GM21360 (cell line): ENCODE measurements around the gene IFNA1.
"Not testable (repeated sequence)": the region's sequence is repeated elsewhere in the genome, so short reads cannot be mapped to it uniquely, and the experiment has no call there.

ENCODE experiments used
- ATAC-seq: cut with Tn5 transposase; IDR thresholded peaks from one replicate; pipeline ENCODE4 v1.9.1; 2021; ENCODE audit warnings: mild to moderate bottlenecking, moderate library complexity; ENCODE audit not compliant: unreplicated experiment

IFNA1 gene

GRCh38 chr9:21443849-21444625 is 3.8 kb downstream of the IFNA1 start:
- ATAC-seq, result peak; percentile 91

DNA sequence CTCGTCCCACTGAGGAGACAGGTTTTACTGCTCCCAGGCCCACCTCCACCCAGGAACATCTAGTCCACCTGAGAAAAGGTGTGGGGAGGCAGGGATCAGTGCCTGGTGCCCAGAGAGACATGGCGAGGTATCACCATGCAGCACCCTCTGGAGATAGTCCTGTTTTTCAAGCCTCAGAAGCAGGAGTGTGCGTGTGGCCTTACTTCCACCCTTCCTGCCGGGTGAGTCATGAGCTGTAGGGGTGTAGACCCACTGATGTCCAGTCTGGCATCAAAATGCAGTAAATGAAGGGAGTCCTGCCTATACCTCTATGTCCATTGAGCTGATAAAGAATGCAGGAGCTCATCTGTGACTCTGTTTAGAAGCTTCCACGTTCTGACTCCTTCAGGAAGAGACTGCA is 9.1 kb downstream of the IFNA1 start:
- ATAC-seq, result not testable (repeated sequence)

- no peak for ATAC-seq
Observed at GRCh38 chr9:21450733-21451394, 10.6 kb downstream of the IFNA1 start.

DNA sequence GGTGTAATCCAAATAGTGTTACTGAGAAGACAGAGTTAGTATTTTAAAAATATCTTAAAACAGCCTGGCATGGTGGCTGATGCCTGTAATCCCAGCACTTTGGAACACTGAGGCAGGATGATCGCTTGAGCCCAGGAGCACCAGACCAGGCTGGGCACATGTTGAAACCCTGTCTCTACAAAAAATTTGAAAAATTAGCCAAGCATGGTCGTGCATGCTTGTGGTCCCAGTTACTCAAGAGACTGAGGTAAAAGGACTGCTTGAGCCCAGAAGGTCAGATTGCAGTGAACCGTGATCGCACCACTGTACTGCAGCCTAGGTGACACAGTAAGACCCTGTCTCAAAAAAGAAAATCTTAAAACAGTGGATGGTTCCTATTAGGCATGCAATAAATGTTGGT is 12.4 kb downstream of the IFNA1 start:
- ATAC-seq, result no peak

DNA sequence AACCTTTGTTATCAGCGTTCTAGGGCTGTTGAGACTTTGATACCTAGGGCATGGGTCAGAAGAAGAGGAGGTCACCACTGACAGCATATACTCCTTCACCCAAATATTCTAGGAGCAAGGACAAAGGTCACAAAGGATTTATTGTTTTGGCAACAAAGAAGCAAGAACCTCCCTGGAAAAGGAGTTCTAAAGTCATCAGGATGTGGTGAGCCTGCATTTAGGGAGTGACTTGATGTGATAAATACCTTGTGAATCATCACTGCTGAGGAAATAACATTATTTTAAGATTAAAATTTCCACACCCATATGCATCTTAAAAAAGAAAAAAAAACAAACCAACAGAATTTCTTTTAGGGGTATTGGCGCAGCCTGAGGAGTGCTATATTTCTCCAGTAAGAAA is 13.9 kb downstream of the IFNA1 start:
- no peak for ATAC-seq

- ATAC-seq, result peak; percentile 92
Observed at GRCh38 chr9:21455320-21455719, 15.1 kb downstream of the IFNA1 start.

GRCh38 chr9:21461377-21461776 is 21.1 kb downstream of the IFNA1 start:
- ATAC-seq, result no peak

GRCh38 chr9:21465138-21465537 is 24.9 kb downstream of the IFNA1 start:
- ATAC-seq, result no peak

GRCh38 chr9:21465859-21466518 is 25.8 kb downstream of the IFNA1 start:
- ATAC-seq, result peak; percentile 60

- ATAC-seq, result no peak
Observed at GRCh38 chr9:21470126-21470525, 29.9 kb downstream of the IFNA1 start.

DNA sequence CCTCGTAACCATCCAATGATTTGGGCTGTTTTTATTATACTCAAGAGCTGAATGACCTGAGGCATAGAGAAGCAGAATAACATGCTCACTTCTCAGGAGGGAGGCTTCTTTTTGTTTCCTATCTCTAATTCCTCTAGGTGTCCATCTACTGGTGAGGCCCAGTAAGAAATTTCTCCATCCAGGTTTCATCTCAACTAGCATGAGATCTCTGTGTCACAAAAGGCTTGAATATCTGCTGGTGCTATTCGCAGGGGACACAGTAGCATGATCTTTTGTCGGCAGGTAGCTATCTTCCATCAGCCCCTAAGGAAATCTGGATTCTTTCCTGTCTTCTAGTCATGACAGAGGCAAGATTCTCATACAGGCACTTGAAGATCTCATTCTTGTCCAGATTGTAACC is 33.0 kb downstream of the IFNA1 start:
- ATAC-seq, result no peak

DNA sequence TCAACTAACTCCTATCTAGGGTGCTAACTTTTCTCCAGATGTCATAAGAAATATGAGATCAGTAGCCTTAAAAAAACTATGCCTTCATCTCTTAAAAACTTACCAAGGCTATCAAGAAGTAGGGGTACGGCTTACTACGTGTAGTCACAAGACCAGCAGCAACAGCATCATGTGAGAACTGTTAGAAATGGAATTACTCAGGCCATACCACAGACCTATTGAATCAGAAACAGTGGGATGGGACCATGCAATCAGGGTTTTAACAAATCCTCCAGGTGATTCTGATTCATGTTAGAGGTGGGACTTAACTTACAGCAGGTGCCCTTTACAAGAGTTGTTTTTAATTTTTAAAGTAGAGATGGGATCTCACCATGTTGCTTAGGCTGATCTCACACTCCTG is 37.2 kb downstream of the IFNA1 start:
- ATAC-seq, result no peak

GRCh38 chr9:21479152-21479702 is 39.0 kb downstream of the IFNA1 start:
- ATAC-seq, result no peak

DNA sequence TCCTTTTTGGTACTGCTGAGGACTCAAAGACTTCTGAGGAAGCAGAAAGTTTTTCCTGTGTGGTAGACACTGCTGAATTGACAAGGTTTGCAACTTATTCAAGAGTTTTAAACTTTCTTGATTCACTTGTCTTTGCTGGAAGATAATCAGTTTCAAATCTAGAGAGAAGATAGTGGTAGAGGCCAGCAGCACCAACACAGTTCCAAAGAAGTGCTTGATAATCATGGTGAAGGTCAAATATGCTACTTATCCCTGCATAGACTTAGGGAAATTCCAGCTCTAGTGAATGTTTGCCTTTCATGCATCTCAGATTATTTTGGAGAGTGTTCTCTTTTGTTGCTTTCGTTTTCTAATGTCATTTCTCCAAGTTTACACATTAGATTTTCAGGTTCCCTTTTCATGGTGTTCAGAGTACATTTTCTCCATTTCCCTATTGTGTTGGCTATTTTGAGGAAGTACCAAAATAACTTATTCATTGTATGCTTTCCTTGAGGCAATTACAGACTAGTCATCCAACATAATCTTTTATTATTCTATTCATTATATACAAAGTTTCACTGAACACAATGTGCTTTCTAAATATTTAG is 41.3 kb downstream of the IFNA1 start:
- ATAC-seq, result no peak

DNA sequence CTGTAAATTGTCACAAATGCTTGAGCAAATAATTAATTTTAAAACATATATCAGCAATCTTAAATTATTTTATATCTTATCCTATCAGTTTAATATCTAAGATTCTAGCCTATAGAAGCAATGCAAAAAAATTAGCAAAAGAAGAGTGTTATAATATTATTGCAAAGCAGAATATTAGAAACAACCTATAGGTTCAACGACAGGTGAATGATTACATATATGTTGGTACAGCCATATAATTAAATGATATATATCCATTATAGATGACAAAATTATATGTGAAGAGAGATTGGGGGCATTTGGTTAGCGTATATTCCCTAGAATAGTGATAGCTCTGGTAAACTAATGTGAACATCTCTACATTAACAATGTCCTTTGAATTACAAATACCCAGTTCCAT is 42.0 kb downstream of the IFNA1 start, which contains the start of gene IFNE:
TSS of gene IFNE (minus strand) at position 101 of the 400 bp plus-strand sequence. CDS start 619 bp downstream, outside the sequence.
- no peak for ATAC-seq
